ENCODE results near the gene MAP3K12.

The MAP3K12 gene

GRCh38 chr12:53506881-53507602, 7.8 kb upstream of the MAP3K12 start, which contains the start of gene NPFF:
NPFF (minus strand) TSS chr12:53507484; CDS start chr12:53507474, 10 bp downstream.
- DNase-seq = no peak

- DNase-seq = no peak
Measured at GRCh38 chr12:53506450-53506785, 7.2 kb upstream of the MAP3K12 start.

- no peak for DNase-seq
Measured at GRCh38 chr12:53505555-53506449, 6.5 kb upstream of the MAP3K12 start.

GRCh38 chr12:53505086-53505485, 5.8 kb upstream of the MAP3K12 start:
- no peak for DNase-seq

- DNase-seq = no peak
Measured at GRCh38 chr12:53504004-53504920, 5.0 kb upstream of the MAP3K12 start.

GRCh38 chr12:53502983-53503728, 3.9 kb upstream of the MAP3K12 start:
- no peak for DNase-seq

GRCh38 chr12:53502331-53502730, 3.1 kb upstream of the MAP3K12 start:
- no peak for DNase-seq

- DNase-seq = no peak
Measured at GRCh38 chr12:53501615-53502181, 2.4 kb upstream of the MAP3K12 start.

- peak; percentile 99 for DNase-seq
Measured at GRCh38 chr12:53500776-53501614, 1.7 kb upstream of the MAP3K12 start, which contains the start of gene TARBP2. TARBP2 (plus strand) TSS chr12:53501283; CDS start chr12:53501409, 126 bp downstream.

GRCh38 chr12:53500142-53500775, 1.0 kb upstream of the MAP3K12 start:
- peak; percentile 44 for DNase-seq

- DNase-seq = no peak
Measured at GRCh38 chr12:53498235-53498630, 1.0 kb downstream of the MAP3K12 start.

- DNase-seq = no peak
Measured at GRCh38 chr12:53497461-53497860, 1.8 kb downstream of the MAP3K12 start.

GRCh38 chr12:53496752-53497032, 2.6 kb downstream of the MAP3K12 start:
- DNase-seq = no peak

GRCh38 chr12:53495903-53496751, 3.1 kb downstream of the MAP3K12 start:
- DNase-seq = no peak

- DNase-seq = no peak
Measured at GRCh38 chr12:53493610-53494391, 5.5 kb downstream of the MAP3K12 start.

- DNase-seq = peak; percentile 90
Measured at GRCh38 chr12:53492830-53493609, 6.2 kb downstream of the MAP3K12 start.

- DNase-seq = no peak
Measured at GRCh38 chr12:53492188-53492587, 7.1 kb downstream of the MAP3K12 start.
